Measurements from ENCODE around the gene PTPN23.

GRCh38 chr3:47342151-47342550, 38.7 kb upstream of the PTPN23 start:
- TF ChIP-seq CTCF (IDR thresholded peaks at IDR 0.05; ENCODE audit: insufficient read depth, low read depth, low read length) (no peak), EZH2 (IDR thresholded peaks at IDR 0.05; ENCODE audit: insufficient read depth, low read length) (no peak)

Data from astrocyte (in vitro differentiated cells and primary cell).